ENCODE data around the gene GNA14. TPM values are rescaled to one million over a fixed set of nuclear protein-coding genes. Genes with fewer than 3 reads are reported as not detected.
"Not testable (repeated sequence)": the region's sequence is repeated elsewhere in the genome, so short reads cannot be mapped to it uniquely, and the experiment has no call there.

GNA14 gene
- total and polyA plus RNA-seq, 5 experiments from 2014 or later = 0.17 TPM; not detected in 4

DNA sequence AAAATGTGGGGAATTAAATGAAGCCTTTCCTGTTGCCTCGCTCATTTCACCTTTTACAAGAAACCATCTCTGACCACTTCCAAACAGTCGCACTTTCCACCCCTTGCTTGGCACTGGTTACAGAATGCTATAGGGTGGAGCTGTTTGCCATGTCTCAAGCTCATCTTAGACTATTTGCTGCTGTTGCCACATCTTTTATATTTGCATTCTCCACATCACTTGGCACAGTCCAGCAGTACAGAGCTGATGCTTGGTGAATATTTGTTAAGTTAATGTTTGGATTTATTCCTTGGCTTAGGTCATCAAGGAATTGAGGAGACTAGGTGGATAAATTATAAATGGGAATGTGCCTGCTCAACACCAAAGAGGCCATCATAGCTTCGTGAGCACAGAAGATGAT is 53.2 kb downstream of the GNA14 start:
- H3K4me1 Mint-ChIP-seq = peaks cover 4 to 14% (median 10%) of the 10 kb centered on the region in 4 donors
- no peaks in the 10 kb centered on the region for H3K36me3 Mint-ChIP-seq
- peak overlapping the region in 1 of 10 donors; percentile 43 for H3K4me3 Mint-ChIP-seq
- POLR2A ChIA-PET = no interaction called here
- H3K27me3 Mint-ChIP-seq = peaks cover 0 to 4% (median 0%) of the 10 kb centered on the region in 5 donors
- DNase-seq (no peak), ATAC-seq (no peak)
- no peak overlapping the region for H3K27ac Mint-ChIP-seq
- no peaks in the 10 kb centered on the region for H3K9me3 Mint-ChIP-seq

DNA sequence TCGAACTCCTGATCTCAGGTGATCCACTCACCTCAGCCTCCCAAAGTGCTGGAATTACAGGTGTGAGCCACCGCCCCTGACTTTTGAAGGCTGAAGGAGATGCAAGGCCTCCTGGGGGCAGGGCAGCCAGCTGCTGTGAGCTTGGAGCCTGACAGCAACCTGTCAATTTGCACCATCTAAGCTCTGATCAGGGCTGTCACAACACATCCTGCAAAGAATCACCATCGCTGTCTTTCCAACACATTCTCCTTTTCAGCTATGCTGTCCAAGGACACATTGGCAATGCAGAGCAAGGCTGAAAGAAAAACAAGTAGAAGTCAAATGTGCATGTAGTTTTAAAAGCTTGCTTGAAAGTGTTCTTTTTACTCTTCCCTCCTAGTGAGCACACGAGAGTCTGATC is 54.6 kb downstream of the GNA14 start:
- Mint-ChIP-seq H3K4me1 (peaks cover 4 to 14% (median 10%) of the 10 kb centered on the region in 4 donors), H3K9me3 (no peaks in the 10 kb centered on the region), H3K27ac (peak overlapping the region in 1 of 10 donors; percentile 29), H3K4me3 (no peak overlapping the region), H3K27me3 (peaks cover 0 to 4% (median 1%) of the 10 kb centered on the region in 5 donors), H3K36me3 (no peaks in the 10 kb centered on the region)
- DNase-seq = no peak
- no peak for ATAC-seq
- POLR2A ChIA-PET = no interaction called here

DNA sequence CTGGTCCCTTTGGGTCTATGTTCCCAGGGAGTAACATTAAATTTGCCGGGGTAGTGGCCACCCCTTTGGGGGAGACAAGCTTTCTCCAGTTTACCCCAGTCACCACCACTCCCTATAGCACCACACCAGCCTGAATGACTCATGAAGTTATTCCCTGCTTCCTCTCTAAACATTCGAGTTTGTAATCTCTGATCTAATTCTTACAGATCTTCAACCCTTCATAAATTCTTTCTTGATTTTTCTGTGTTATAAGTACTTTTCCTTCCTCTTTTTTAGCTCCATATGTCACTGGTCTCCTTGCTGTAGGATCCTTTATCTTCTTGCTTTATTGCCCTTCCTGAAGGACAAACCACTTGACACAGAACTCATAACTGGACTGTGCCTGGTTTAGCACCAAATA is 55.6 kb downstream of the GNA14 start:
- ATAC-seq = no peak
- POLR2A ChIA-PET = no interaction called here
- Mint-ChIP-seq H3K36me3 (no peaks in the 10 kb centered on the region), H3K27ac (no peak overlapping the region), H3K9me3 (no peaks in the 10 kb centered on the region), H3K4me3 (no peak overlapping the region), H3K4me1 (peaks cover 6 to 14% (median 11%) of the 10 kb centered on the region in 4 donors), H3K27me3 (peaks cover 0 to 10% (median 0%) of the 10 kb centered on the region in 5 donors)
- no peak for DNase-seq

DNA sequence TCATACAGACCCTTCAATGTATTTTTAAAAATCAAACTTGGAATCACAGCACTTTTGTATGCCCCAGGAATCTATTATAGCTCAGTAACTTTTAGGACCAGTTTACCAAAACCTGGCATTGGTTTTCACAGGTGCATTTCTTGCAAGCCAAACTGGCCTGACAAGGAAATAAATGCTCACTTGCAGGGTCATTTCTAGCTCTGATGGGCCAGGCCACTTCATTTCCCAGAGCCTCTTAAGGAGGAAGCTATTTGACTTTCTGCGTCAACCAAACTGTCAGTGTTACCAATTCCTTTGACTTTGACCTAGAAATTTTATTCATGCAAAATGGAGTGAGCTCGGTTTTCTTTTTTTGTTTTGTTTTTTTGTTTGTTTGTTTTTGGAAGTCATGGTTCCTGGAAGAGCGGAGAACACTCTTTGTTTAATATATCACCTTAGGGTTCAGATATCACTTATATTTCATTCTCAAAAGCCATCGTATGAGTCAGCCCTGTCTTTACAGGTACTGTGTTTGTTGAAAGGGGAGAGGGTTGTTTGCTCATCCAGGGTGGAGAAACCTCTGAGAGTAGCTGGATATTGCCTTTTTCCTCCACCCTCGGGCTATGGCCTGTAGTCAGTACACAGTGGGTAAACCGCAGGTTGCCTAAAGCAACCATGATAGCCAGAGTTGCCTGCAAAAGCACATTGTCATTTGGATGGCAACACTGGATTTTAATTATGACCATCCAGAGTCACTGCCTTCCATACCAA is 58.9 kb downstream of the GNA14 start:
- Mint-ChIP-seq H3K4me3 (no peak overlapping the region), H3K36me3 (no peaks in the 10 kb centered on the region), H3K4me1 (peaks cover 0 to 4% (median 1%) of the 10 kb centered on the region in 4 donors), H3K9me3 (no peaks in the 10 kb centered on the region), H3K27ac (no peak overlapping the region), H3K27me3 (peaks cover 0 to 11% (median 7%) of the 10 kb centered on the region in 5 donors)
- POLR2A ChIA-PET = no interaction called here
- no peak for DNase-seq
- ATAC-seq = no peak

DNA sequence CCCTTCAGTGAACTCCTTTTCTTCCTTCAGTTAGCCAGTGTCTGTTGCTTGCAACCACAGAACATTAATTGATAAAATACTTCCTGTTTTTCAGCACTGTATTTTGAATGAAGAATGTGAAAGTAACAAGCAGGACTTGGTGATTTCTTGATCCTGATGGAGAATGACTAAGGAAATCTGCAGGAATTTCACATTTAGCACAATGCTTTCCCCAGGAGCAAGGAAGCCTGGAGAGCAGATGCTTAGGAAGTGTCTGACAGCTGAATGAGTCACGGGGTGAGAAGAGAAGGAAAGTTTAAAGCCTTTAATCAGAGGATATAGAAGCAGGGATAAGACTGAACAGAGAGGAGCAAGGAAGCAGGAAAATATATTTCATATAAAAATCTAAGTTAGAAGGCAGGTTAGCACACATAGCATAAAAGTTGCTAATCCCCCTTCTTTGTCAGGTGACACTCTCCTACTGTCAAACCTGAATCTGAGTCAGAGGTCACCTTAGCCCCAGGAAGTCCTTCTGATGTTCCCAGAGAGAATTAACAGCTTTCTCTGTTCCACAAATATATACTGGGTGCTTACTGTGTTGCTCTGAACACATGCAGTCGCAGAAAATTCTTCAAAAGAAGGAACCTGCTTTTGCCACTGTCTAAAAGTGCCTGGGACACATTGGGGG is 59.7 kb downstream of the GNA14 start:
- Mint-ChIP-seq H3K4me3 (no peak overlapping the region), H3K27me3 (peaks cover 0 to 11% (median 7%) of the 10 kb centered on the region in 5 donors), H3K27ac (peak overlapping the region in 1 of 10 donors; percentile 7), H3K9me3 (no peaks in the 10 kb centered on the region), H3K36me3 (no peaks in the 10 kb centered on the region), H3K4me1 (peaks cover 0 to 3% (median 1%) of the 10 kb centered on the region in 4 donors)
- ATAC-seq (no peak), DNase-seq (no peak)
- POLR2A ChIA-PET = no interaction called here

DNA sequence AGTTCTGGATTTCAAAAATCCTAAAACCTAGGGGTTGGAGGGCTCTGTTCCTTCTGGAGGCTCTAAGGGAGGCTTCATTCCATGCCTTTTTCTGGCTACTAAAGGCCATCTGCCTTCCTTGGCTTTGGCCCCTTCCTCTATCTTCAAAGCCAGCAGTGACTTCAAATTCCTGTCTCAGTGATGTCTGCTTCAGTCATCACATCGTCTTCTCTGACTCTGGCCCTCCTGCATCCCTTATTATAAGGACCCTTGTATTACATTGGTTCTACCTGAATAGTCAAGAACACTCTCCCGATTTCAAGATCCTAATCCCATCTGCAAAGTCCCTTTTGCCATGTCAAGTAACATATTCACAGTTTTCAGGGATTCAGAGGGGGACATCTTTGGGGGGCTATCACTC is 60.3 kb downstream of the GNA14 start:
- Mint-ChIP-seq H3K9me3 (no peaks in the 10 kb centered on the region), H3K4me1 (peaks cover 0 to 3% (median 1%) of the 10 kb centered on the region in 4 donors), H3K36me3 (no peaks in the 10 kb centered on the region), H3K27me3 (peaks cover 0 to 16% (median 7%) of the 10 kb centered on the region in 5 donors), H3K27ac (peak overlapping the region in 1 of 10 donors; percentile 7), H3K4me3 (no peak overlapping the region)
- no peak for DNase-seq
- no peak for ATAC-seq
- POLR2A ChIA-PET = no interaction called here

DNA sequence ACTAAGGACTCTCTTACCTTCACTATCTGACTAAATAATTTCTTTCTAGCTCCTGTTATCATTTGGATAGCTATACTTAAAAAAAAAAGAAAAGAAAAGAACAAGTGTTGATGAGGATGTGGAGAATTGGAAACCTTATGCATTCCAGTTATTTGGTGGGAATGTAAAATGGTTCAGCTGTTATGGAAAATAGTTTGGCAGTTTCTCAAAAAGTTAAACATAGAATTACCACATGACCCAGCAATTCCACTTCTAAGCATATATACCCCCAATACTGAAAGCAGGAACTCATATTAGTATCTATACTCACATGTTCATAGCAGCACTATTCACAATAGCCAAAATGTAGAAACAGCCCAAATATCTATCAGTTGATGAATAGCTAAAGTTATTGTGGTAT is 61.1 kb downstream of the GNA14 start:
- Mint-ChIP-seq H3K4me1 (peaks cover 0 to 3% (median 1%) of the 10 kb centered on the region in 4 donors), H3K9me3 (no peaks in the 10 kb centered on the region), H3K4me3 (no peak overlapping the region), H3K27me3 (peaks cover 0 to 21% (median 6%) of the 10 kb centered on the region in 5 donors), H3K27ac (no peak overlapping the region), H3K36me3 (no peaks in the 10 kb centered on the region)
- DNase-seq = no peak
- no peak for ATAC-seq
- POLR2A ChIA-PET = no interaction called here

DNA sequence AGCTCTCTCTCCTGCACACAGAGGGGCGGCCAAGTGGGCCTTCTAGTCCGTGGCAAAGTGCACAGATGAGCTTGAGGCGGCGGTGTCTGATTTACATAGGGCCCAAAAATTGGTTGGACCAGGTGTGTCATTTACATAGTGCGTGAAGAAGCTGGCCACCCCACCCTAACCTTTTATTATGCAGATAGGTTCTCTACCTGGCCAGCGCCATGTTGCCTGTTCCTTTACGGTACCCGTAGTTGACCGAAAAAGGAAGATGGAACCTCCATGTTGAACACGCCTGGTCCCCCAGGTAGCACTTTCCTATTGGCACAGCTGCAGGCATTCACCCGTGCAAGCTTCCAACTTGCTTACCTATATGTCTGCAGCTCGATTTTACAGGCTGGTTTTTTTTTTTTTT is 61.5 kb downstream of the GNA14 start:
- no peak for DNase-seq
- H3K27ac Mint-ChIP-seq = no peak overlapping the region
- no peak overlapping the region for H3K4me3 Mint-ChIP-seq
- POLR2A ChIA-PET = no interaction called here
- H3K27me3 Mint-ChIP-seq = peaks cover 0 to 21% (median 6%) of the 10 kb centered on the region in 5 donors
- no peak for ATAC-seq
- no peaks in the 10 kb centered on the region for H3K9me3 Mint-ChIP-seq
- peaks cover 0 to 3% (median 1%) of the 10 kb centered on the region in 4 donors for H3K4me1 Mint-ChIP-seq
- no peaks in the 10 kb centered on the region for H3K36me3 Mint-ChIP-seq

DNA sequence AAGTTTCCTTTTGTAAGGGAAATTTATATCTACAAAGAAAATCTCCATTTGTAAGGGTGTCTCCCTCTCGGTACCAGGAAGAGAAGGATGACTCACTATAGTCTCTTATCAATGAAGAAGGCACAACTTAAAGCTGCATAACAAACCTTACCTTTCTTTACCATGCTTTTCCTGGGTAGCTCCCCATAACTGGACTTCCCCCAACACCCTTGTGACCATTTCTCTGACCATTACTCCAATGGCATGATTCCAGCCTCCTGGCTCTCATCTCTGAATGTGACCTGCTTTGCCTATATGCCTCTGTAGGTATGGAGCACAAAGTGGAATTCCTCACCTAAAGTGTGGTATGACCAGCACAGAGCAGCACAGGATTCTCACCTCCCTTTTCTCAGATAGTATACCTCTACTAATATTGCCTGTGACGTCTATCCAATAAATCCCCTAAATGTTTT is 62.8 kb downstream of the GNA14 start:
- H3K27ac Mint-ChIP-seq = no peak overlapping the region
- ATAC-seq (no peak), DNase-seq (no peak)
- H3K9me3 Mint-ChIP-seq = peaks cover 0 to 3% (median 0%) of the 10 kb centered on the region in 9 donors
- POLR2A ChIA-PET = no interaction called here
- H3K36me3 Mint-ChIP-seq = no peaks in the 10 kb centered on the region
- peaks cover 0 to 3% (median 1%) of the 10 kb centered on the region in 4 donors for H3K4me1 Mint-ChIP-seq
- H3K27me3 Mint-ChIP-seq = peaks cover 0 to 21% (median 7%) of the 10 kb centered on the region in 5 donors
- no peak overlapping the region for H3K4me3 Mint-ChIP-seq

DNA sequence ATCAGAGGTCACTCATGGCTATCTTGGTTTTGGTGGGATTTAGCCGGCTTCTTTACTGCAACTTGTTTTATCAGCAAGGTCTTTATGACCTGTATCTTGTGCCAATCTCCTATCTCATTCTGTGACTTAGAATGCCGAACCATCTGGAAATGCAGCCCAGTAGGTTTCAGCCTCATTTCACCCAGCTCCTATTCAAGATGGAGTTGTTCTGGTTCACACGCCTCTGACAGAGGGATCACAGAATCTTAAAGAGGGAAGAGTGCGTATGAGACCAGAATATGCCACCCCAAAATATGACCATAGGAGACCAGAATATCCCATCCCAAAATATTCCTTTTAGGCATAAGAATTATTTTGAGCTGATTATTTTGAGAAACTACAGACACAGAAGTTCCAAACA is 63.2 kb downstream of the GNA14 start:
- DNase-seq, H3K36me3 Mint-ChIP-seq, H3K27ac Mint-ChIP-seq, ATAC-seq, H3K4me1 Mint-ChIP-seq, H3K9me3 Mint-ChIP-seq, POLR2A ChIA-PET, H3K4me3 Mint-ChIP-seq: not testable (repeated sequence)
- H3K27me3 Mint-ChIP-seq = peaks cover 0 to 21% (median 7%) of the 10 kb centered on the region in 5 donors

DNA sequence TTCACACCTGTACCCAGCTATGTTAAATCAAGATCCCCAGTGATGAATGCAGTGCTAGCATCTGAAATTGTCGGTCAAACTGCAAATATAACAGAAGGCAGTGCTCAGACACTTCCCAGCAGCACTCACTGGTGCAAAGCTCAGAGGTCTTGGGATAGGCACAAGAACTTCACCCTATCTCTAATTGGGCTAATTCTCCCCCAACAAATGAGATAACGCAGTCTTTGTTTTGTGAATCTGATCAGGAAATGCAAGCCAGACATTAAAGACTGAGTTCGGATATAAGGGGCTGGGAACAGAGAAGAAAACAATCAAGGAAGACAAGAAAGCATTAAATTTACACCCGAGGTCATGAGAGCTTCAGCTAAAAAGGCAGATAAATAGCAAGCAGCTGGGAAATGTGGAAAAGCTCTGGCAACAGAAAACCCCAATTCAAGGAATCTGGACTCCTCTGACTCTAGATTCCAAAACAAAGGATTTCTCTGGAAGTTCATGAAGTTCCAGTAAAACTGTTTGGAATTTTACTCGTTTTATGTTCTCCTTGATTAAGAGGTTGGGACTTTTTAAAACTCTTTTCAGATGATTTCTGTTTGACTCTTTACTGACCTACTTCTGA is 65.1 kb downstream of the GNA14 start:
- H3K27me3 Mint-ChIP-seq = peaks cover 0 to 21% (median 7%) of the 10 kb centered on the region in 5 donors
- POLR2A ChIA-PET = no interaction called here
- no peak overlapping the region for H3K27ac Mint-ChIP-seq
- no peaks in the 10 kb centered on the region for H3K36me3 Mint-ChIP-seq
- DNase-seq (no peak), ATAC-seq (no peak)
- H3K4me1 Mint-ChIP-seq = no peaks in the 10 kb centered on the region
- H3K4me3 Mint-ChIP-seq = no peak overlapping the region
- peaks cover 0 to 3% (median 0%) of the 10 kb centered on the region in 9 donors for H3K9me3 Mint-ChIP-seq

DNA sequence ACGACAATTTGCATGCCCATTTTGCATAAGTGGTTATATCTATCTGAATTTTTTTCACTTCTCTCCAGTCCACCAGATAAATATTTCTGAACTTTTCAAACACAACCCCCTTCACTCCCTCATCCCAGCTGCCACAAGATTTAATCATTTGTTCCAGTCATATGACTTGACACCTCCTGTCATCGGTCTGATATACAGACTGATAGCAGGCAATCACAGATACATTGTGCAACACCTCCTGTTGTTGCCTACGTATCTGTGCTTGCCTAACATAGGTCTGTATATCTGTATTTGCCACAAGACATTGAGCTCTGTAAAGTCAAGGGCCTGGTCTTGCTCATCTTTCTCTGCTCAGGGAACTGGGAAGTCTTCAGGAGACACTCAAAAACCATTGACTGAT is 65.6 kb downstream of the GNA14 start:
- ATAC-seq = no peak

DNA sequence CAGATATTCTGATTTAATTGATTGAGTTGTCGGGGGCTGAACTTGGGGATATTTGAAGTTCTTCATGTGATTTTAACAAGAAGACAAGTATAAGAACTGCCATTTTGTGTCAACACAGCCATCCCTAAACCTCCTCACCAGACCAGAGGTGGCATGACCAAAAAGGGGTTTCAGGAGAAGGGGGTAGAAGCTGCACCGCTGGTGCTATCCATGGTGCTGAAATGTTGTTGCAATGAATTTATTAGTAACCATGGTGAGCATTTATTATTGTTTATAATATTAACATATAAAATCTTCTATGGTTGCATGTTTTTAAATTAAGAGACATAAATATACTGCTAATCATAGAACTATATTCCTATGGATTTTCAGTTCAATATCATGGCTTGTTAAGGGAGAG is 72.3 kb downstream of the GNA14 start:
- H3K27me3 Mint-ChIP-seq = peaks cover 0 to 19% (median 3%) of the 10 kb centered on the region in 5 donors
- DNase-seq = peak in 1 of 10 donors; percentile 4
- H3K9me3 Mint-ChIP-seq = peaks cover 0 to 5% (median 0%) of the 10 kb centered on the region in 9 donors
- peak overlapping the region in 1 of 10 donors; percentile 60 for H3K27ac Mint-ChIP-seq
- H3K36me3 Mint-ChIP-seq = peaks cover 0 to 12% (median 0%) of the 10 kb centered on the region in 3 donors
- H3K4me3 Mint-ChIP-seq = no peak overlapping the region
- POLR2A ChIA-PET = no interaction called here
- ATAC-seq = no peak
- no peaks in the 10 kb centered on the region for H3K4me1 Mint-ChIP-seq

More for the DNA sequence above, 65.6 kb downstream of the GNA14 start:
- H3K27ac Mint-ChIP-seq = no peak overlapping the region
- H3K9me3 Mint-ChIP-seq = peaks cover 0 to 3% (median 0%) of the 10 kb centered on the region in 9 donors
- no peaks in the 10 kb centered on the region for H3K36me3 Mint-ChIP-seq
- POLR2A ChIA-PET = no interaction called here
- DNase-seq = no peak
- no peaks in the 10 kb centered on the region for H3K4me1 Mint-ChIP-seq
- no peak overlapping the region for H3K4me3 Mint-ChIP-seq
- peaks cover 2 to 22% (median 8%) of the 10 kb centered on the region in 5 donors for H3K27me3 Mint-ChIP-seq

Measured in naive thymus-derived CD8-positive, alpha-beta T cell (primary cell).